GM15510 (cell line): ENCODE data around the gene ZNF462.

Experiments
- POLR2A ChIP-seq: IDR thresholded peaks from 3 replicates; pipeline ENCODE4 v1.6.1; 2011; ENCODE audit warnings: borderline replicate concordance; ENCODE audit not compliant: insufficient read length; ENCODE audit errors: extremely low read depth

The ZNF462 gene

GRCh38 chr9:107016383-107016782, 153.4 kb downstream of the ZNF462 start:
- no peak for TF ChIP-seq POLR2A

GRCh38 chr9:107018861-107019545, 156.0 kb downstream of the ZNF462 start:
- no peak for TF ChIP-seq POLR2A

DNA sequence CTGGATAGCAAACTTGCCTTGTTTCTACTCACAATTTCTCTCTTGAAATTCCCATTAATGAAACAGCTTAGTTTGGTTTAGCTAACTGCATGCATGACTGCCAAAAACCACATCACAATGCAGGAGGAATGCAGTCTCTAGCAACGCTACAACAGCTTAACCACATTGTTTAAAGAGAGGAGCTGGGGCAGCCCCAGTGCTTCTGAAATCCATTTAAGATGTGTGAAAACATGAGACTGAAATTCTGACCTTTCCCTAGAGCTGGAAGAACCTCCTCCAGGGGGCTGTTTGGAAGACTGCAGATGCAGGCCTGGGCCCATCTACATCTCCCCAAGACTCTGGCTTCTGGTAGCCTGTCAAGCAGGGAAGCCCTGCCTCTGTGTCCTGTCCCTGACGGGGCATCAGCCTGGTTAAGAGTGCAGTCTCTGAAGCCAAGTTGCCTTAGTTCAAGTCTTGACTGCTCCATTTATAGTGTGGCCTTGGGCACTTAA, 157.1 kb downstream of the ZNF462 start:
- no peak for TF ChIP-seq POLR2A

GRCh38 chr9:107024193-107024592, 161.2 kb downstream of the ZNF462 start:
- TF ChIP-seq POLR2A: no peak

GRCh38 chr9:107025260-107026035, 162.5 kb downstream of the ZNF462 start:
- TF ChIP-seq POLR2A: no peak

GRCh38 chr9:107029146-107029545, 166.2 kb downstream of the ZNF462 start:
- TF ChIP-seq POLR2A: no peak

DNA sequence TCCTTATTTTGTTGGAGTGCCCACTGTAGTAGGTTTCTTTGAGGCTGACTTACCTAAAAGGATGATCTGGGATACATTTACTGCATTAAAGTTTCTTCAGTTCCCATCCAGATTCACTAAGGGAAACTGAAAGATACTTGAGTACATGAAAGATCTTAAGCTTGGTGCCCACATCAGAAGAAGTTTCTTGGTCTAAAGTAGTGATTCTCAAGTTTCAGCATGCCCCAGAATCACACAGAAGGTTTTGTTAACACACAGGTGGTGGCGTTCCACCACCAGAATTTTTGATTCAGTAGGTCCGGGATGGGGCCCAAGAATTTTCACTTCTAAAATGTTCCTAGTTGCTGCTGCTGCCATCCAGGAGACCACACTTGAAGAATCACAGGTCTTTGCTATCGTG, 171.0 kb downstream of the ZNF462 start:
- no peak for TF ChIP-seq POLR2A

- no peak for TF ChIP-seq POLR2A
Observed at GRCh38 chr9:107034831-107035230, 171.9 kb downstream of the ZNF462 start.

GRCh38 chr9:107036367-107036766, 173.4 kb downstream of the ZNF462 start:
- no peak for TF ChIP-seq POLR2A

GRCh38 chr9:107039542-107039941, 176.6 kb downstream of the ZNF462 start:
- no peak for TF ChIP-seq POLR2A

DNA sequence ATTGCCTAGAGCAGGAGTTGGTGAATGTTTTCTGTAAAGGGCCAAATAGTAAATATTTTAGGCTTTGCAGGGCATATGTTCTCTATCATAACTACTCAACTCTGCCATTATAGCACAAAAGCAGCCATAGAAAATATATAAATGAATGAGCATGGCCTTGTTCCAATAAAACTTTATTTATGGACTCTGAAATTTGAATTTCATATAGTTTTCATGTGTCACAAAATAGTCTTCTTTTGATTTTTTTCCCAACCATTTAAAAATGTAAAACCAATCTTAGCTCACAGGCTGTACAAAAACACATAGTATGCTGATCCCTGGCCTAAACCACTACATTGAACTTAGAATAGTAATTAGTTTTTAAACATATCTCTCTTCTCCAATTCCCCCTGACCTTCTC, 179.6 kb downstream of the ZNF462 start:
- TF ChIP-seq POLR2A: no peak

- TF ChIP-seq POLR2A: no peak
Observed at GRCh38 chr9:107043886-107044285, 180.9 kb downstream of the ZNF462 start.

GRCh38 chr9:107044872-107045271, 181.9 kb downstream of the ZNF462 start:
- no peak for TF ChIP-seq POLR2A

- no peak for TF ChIP-seq POLR2A
Observed at GRCh38 chr9:107046692-107047091, 183.7 kb downstream of the ZNF462 start.

DNA sequence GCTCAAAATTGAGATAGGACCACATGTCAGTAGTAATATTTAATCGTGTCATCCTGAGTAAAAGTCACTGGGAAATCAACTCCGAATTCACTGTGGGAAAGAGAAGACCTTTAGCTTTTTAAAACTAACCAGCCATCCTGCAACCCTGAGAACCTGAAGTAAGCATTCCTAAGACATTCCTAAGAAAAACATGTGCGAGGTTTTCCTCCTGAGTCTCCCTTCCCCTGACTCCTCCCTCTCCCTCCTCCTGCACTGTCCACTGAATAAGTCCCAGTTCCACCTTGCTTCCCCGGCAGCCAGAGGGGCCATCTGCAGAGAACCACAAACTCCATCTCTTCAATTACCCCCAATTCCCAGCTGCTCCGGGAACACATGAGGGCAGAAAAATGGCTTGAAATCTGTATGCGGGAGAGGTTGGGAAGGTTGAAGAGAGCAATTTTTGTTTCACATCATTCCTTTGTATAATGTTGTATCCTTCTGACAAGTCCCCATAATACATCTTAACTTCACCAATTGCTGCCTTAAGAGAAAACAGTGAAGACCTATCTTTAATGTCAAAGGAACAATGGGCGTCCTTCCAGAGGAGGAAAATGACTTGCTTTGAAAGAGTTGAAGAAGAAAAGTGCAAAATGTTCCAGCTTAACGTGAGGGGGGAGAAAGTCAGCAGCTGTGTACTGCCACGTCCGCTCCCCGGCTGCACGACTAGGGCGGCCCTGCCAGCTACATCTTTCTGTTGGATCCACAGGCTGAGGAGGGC, 186.3 kb downstream of the ZNF462 start:
- TF ChIP-seq POLR2A: no peak

DNA sequence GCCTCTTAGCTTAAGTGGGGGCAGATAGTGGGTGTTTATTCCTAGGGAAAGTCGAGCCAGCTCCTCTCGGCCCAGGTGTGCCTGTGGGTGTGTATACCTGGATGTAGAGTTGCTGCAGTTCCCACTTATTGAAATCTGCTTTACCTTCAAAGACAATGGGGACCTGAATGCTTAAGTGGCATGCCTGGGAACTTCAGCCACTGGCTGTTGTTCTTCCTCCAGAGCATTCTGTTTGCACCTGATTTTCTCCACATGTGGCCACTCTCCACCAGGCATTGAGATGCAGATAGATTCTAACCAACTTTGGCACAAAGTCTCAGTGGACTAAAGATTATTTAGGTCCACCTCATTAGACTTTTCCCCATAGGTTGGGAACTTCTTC, 186.8 kb downstream of the ZNF462 start:
- no peak for TF ChIP-seq POLR2A

DNA sequence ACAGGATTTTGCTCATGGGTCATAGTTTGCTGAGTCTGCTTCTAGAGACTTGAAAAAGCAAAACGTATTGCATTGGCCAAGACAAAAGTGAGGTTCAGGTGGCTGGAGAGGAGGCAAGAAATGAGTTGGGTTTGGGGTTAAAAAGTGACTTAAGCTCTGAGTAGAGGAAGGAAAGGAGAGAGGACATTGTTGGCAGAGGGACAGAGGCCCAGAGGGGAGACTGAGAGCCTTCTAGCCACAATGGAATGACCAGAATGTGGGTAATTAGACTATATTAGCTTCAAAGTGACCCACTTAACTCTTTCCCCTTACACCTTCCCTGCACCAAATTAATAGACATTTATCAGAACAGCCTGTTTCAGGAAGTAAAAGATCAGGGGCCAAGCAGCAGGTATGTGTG, 188.4 kb downstream of the ZNF462 start:
- TF ChIP-seq POLR2A: no peak
